Stomach (tissue), 9 donors: ENCODE data around the gene ACACB. TPM values are rescaled to one million over a fixed set of nuclear protein-coding genes. Genes with fewer than 3 reads are reported as not detected.

Experiments
- DNase-seq, 2 donors: peaks; one replicate each; pipeline versions ENCODE4 v3.0.0 to v3.0.0-alpha.2; 2013 to 2019
- H3K27ac ChIP-seq, 5 donors: fragments of 200-600 bp in 4 of 5; sonication (generic) in 4 of 5; one replicate each; pipeline ENCODE4 v1.5.1; 2013 to 2019; ENCODE audit warnings: mild to moderate bottlenecking in 1 of 5, moderate library complexity in 1 of 5
- H3K27me3 ChIP-seq, 3 donors: fragments of 200-600 bp; sonication (generic); one replicate each; pipeline ENCODE4 v1.5.1; 2017 to 2019; ENCODE audit warnings: mixed run types in 1 of 3
- H3K36me3 ChIP-seq, 4 donors: fragments of 200-600 bp; sonication (generic); 1 replicate in 3 of 4; 2 replicates in 1 of 4; pipeline ENCODE4 v1.5.1; 2016 to 2019
- H3K4me1 ChIP-seq, 4 donors: fragments of 200-600 bp; sonication (generic); one replicate each; pipeline ENCODE4 v1.5.1; 2016 to 2019
- H3K4me3 ChIP-seq, 4 donors: fragments of 200-600 bp; sonication (generic) in 3 of 4; one replicate each; pipeline ENCODE4 v1.5.1; 2016 to 2019; ENCODE audit warnings: mild to moderate bottlenecking in 1 of 4
- H3K9me3 ChIP-seq, 4 donors: fragments of 200-600 bp; sonication (generic); one replicate each; pipeline ENCODE4 v1.5.1; 2016 to 2019
- EP300 ChIP-seq: sonication (generic); formaldehyde crosslinking; IDR thresholded peaks from one replicate; pipeline ENCODE4 v1.6.1; 2017; ENCODE audit warnings: antibody characterized with exemption
- POLR2A ChIP-seq, 4 donors: fragments of 450-650 bp; IDR thresholded peaks; one replicate each; pipeline ENCODE4 v1.6.1; 2016; ENCODE audit warnings: antibody characterized with exemption in 4 of 4, control low read depth in 2 of 4, mild to moderate bottlenecking in 1 of 4, moderate library complexity in 1 of 4
- POLR2AphosphoS5 ChIP-seq, 3 donors: sonication (generic); formaldehyde crosslinking; IDR thresholded peaks; one replicate each; pipeline ENCODE4 v1.6.1; 2016; ENCODE audit warnings: antibody characterized with exemption in 3 of 3
- WGBS, 5 donors: extraction: QIAGEN DNeasy Blood & Tissue Kit in 3 of 5; methylation state at CpG; one replicate each; pipeline versions ENCODE4 v1.1.5 to v1.1.7; 2013 to 2018; 5-methylcytosine and 5-hydroxymethylcytosine counted together
- intact Hi-C: fragments of 100-400 bp; cut with DNase I; formaldehyde crosslinking; loops from one replicate; pipeline ENCODE4 v1.15.1; 2023; ENCODE audit warnings: low total_unique reads
- polyA plus RNA-seq, 3 donors: library from polyadenylated mRNA; stranded (reverse); fragments of 200-250 nt; gene quantifications; one replicate each; pipeline ENCODE4 v1.2.3, GENCODE V29; 2013
- total RNA-seq, 5 donors: library from RNA; depleted of rRNA; stranded (reverse); fragments of >200 nt; gene quantifications; one replicate each; pipeline versions ENCODE4 v1.1.0 to v1.2.3, GENCODE V29; 2014 to 2016
- TF ChIP-seq, protein P1 (sequence below), 7 experiments: fragments of 450-650 bp in 4 of 7; fragments of 200-600 bp in 3 of 7; sonication (generic) in 3 of 7; IDR thresholded peaks; one replicate each; pipeline ENCODE4 v1.5.1; 2016 to 2019; ENCODE audit warnings: antibody characterized with exemption in 7 of 7, control low read depth in 2 of 7, mild to moderate bottlenecking in 1 of 7
- donor health status: healthy with polysubstance abuse.
- donor health status: Bipolar disorder and iron deficiency.
- donor health status: healthy.

Gene ACACB
- total and polyA plus RNA-seq, 8 donors = 6.1 to 2,520 (median 50.2) TPM

DNA sequence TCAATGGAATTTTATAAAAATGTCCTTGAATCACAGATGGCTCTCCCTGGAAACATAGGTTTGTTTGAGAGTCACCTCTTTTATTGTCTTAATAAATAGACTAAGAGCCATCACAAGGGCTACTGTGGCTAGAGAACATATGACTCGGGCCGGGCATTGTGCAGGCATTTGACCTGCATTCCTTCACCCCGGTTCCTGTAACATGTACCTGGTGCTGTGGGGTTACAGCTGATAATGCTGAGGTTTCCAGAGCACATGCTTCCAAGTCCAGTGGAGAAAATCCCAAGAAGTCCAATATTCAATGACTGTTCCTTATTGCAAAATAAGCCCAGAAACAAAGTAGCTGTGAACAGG lies 1.0 kb upstream of the ACACB start:
- peaks cover 77 to 89% (median 83%) of the 10 kb centered on the region in 4 donors for H3K4me1 ChIP-seq

GRCh38 chr12:109116611-109116949 lies 193 bp downstream of the ACACB start:
- H3K36me3 ChIP-seq = no peaks in the 10 kb centered on the region
- H3K9me3 ChIP-seq = no peaks in the 10 kb centered on the region
- TF ChIP-seq POLR2A (IDR thresholded peaks at IDR 0.05) (no peak), EP300 (no peak), POLR2AphosphoS5 (IDR thresholded peaks at IDR 0.05) (peak in 1 of 3 donors; percentile 37)
- H3K27me3 ChIP-seq = no peaks in the 10 kb centered on the region
- WGBS, 5 donors = 30 to 44% (median 32%) methylated on average over 12 of the region's 12 CpGs
- no peak for DNase-seq
- intact Hi-C loops = no loop called here
- H3K4me3 ChIP-seq = peak overlapping the region in 3 of 4 donors; percentile 11 to 26 (median 21)
- H3K27ac ChIP-seq = peak overlapping the region; percentile 56 to 95 (median 93)
- peaks cover 73 to 89% (median 81%) of the 10 kb centered on the region in 4 donors for H3K4me1 ChIP-seq

More for the DNA sequence above, 1.0 kb upstream of the ACACB start:
- no peaks in the 10 kb centered on the region for H3K36me3 ChIP-seq
- DNase-seq = no peak
- 28 to 49% (median 35%) methylated on average over 3 of the region's 3 CpGs for WGBS, 5 donors
- no peaks in the 10 kb centered on the region for H3K9me3 ChIP-seq
- H3K4me3 ChIP-seq = peak overlapping the region in 1 of 4 donors; percentile 11
- H3K27me3 ChIP-seq = no peaks in the 10 kb centered on the region
- peak overlapping the region; percentile 56 to 95 (median 93) for H3K27ac ChIP-seq
- TF ChIP-seq, protein P1, sequence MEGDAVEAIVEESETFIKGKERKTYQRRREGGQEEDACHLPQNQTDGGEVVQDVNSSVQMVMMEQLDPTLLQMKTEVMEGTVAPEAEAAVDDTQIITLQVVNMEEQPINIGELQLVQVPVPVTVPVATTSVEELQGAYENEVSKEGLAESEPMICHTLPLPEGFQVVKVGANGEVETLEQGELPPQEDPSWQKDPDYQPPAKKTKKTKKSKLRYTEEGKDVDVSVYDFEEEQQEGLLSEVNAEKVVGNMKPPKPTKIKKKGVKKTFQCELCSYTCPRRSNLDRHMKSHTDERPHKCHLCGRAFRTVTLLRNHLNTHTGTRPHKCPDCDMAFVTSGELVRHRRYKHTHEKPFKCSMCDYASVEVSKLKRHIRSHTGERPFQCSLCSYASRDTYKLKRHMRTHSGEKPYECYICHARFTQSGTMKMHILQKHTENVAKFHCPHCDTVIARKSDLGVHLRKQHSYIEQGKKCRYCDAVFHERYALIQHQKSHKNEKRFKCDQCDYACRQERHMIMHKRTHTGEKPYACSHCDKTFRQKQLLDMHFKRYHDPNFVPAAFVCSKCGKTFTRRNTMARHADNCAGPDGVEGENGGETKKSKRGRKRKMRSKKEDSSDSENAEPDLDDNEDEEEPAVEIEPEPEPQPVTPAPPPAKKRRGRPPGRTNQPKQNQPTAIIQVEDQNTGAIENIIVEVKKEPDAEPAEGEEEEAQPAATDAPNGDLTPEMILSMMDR (IDR thresholded peaks at IDR 0.05) = no peak
- TF ChIP-seq POLR2AphosphoS5 (IDR thresholded peaks at IDR 0.05) (no peak), POLR2A (IDR thresholded peaks at IDR 0.05) (no peak), EP300 (no peak)
- intact Hi-C loops = no loop called here

DNA sequence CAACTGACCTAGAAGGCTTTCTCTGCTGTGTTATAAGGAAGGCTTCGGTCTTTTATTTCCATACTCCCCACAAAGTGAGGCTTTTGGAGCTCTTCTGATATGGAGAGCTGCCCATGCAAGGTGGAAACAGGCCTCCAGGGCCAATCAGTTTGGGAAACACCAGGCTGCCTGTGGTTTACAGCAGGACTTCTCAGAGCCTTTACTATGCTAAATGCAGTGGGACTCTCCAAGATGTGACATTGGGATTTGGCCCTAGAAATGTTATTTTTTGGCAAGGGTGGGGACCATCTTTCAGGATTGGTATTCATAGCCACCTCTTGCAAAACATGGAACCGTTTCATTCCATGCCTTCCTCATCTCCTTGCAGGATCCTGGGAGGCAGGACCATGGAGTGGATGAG lies 3.7 kb downstream of the ACACB start:
- Histone ChIP-seq H3K4me3 (no peak overlapping the region), H3K36me3 (no peaks in the 10 kb centered on the region), H3K4me1 (peaks cover 44 to 63% (median 52%) of the 10 kb centered on the region in 4 donors), H3K27ac (peak overlapping the region in 4 of 5 donors; percentile 92 to 95 (median 93)), H3K9me3 (no peaks in the 10 kb centered on the region), H3K27me3 (no peaks in the 10 kb centered on the region)
- 37 to 58% (median 47%) methylated on average over 2 of the region's 2 CpGs for WGBS, 5 donors
- intact Hi-C loops = no loop called here
- TF ChIP-seq POLR2AphosphoS5 (IDR thresholded peaks at IDR 0.05) (no peak), EP300 (no peak), POLR2A (IDR thresholded peaks at IDR 0.05) (no peak)
- TF ChIP-seq, protein P1 (IDR thresholded peaks at IDR 0.05) = no peak
- no peak for DNase-seq

GRCh38 chr12:109120557-109120956 lies 4.2 kb downstream of the ACACB start:
- 25 to 71% (median 40%) methylated on average over 4 of the region's 4 CpGs for WGBS, 5 donors
- TF ChIP-seq EP300 (no peak), POLR2A (IDR thresholded peaks at IDR 0.05) (no peak), POLR2AphosphoS5 (IDR thresholded peaks at IDR 0.05) (no peak)
- TF ChIP-seq, protein P1 (IDR thresholded peaks at IDR 0.05) = no peak
- H3K36me3 ChIP-seq = no peaks in the 10 kb centered on the region

GRCh38 chr12:109121346-109121880 lies 5.0 kb downstream of the ACACB start:
- no peak for DNase-seq
- intact Hi-C loops = no loop called here
- WGBS, 5 donors = 93 to 100% (median 97%) methylated on average over 2 to 3 of the region's 3 CpGs
- H3K36me3 ChIP-seq = no peaks in the 10 kb centered on the region
- TF ChIP-seq POLR2A (IDR thresholded peaks at IDR 0.05) (no peak), POLR2AphosphoS5 (IDR thresholded peaks at IDR 0.05) (no peak), EP300 (no peak)
- TF ChIP-seq, protein P1 (IDR thresholded peaks at IDR 0.05) = no peak
- peaks cover 31 to 57% (median 43%) of the 10 kb centered on the region in 4 donors for H3K4me1 ChIP-seq
- no peak overlapping the region for H3K27ac ChIP-seq
- no peaks in the 10 kb centered on the region for H3K27me3 ChIP-seq
- no peaks in the 10 kb centered on the region for H3K9me3 ChIP-seq
- H3K4me3 ChIP-seq = no peak overlapping the region

More at GRCh38 chr12:109120557-109120956, 4.2 kb downstream of the ACACB start:
- Histone ChIP-seq H3K27ac (peak overlapping the region in 3 of 5 donors; percentile 92 to 93 (median 93)), H3K9me3 (no peaks in the 10 kb centered on the region), H3K4me3 (no peak overlapping the region), H3K4me1 (peaks cover 40 to 60% (median 48%) of the 10 kb centered on the region in 4 donors), H3K27me3 (no peaks in the 10 kb centered on the region)
- intact Hi-C loops = no loop called here
- no peak for DNase-seq
